ENCODE data around the gene SLC22A15.

- no peak for TF ChIP-seq REST (IDR thresholded peaks at IDR 0.05; ENCODE audit: low read depth, low read length)
- no peak for TF ChIP-seq POLR2A (IDR thresholded peaks at IDR 0.05; ENCODE audit: low read depth, low read length)
Measured at GRCh38 chr1:116075990-116076389, 99.7 kb downstream of the SLC22A15 start.

All from GM12878 (cell line).